ENCODE data around the gene SLC35B2. TPM values are rescaled to one million over a fixed set of nuclear protein-coding genes. Genes with fewer than 3 reads are reported as not detected.

The SLC35B2 gene
- total RNA-seq, 1 donor from 2014 or later: 64.3 TPM

- DNase-seq (ENCODE audit: low read depth): peak; percentile 88
These were observed 35.9 kb downstream of the SLC35B2 start for GRCh38 chr6:44221291-44221960.

GRCh38 chr6:44220913-44221290 is 36.4 kb downstream of the SLC35B2 start:
- no peak for DNase-seq (ENCODE audit: low read depth)

GRCh38 chr6:44219815-44220784 is 37.2 kb downstream of the SLC35B2 start:
- DNase-seq (ENCODE audit: low read depth): no peak

GRCh38 chr6:44219053-44219814 is 38.1 kb downstream of the SLC35B2 start:
- DNase-seq (ENCODE audit: low read depth): peak; percentile 44

- DNase-seq (ENCODE audit: low read depth): peak; percentile 59
These were observed 39.8 kb downstream of the SLC35B2 start for GRCh38 chr6:44217332-44218143.

GRCh38 chr6:44216677-44217331 is 40.5 kb downstream of the SLC35B2 start, which contains the start of gene MYMX:
Gene MYMX, plus strand, starts transcription at chr6:44216926. Its CDS starts 546 bp downstream, at chr6:44217472.
- no peak for DNase-seq (ENCODE audit: low read depth)

GRCh38 chr6:44214307-44214706 is 43.0 kb downstream of the SLC35B2 start:
- no peak for DNase-seq (ENCODE audit: low read depth)

- no peak for DNase-seq (ENCODE audit: low read depth)
These were observed 46.0 kb downstream of the SLC35B2 start for GRCh38 chr6:44211284-44211683.

- DNase-seq (ENCODE audit: low read depth): no peak
These were observed 49.4 kb downstream of the SLC35B2 start for GRCh38 chr6:44207966-44208365.

Other genes starting within 250 kb of the SLC35B2 start
- gene MRPL14, start 130.1 kb downstream of the SLC35B2 start, total RNA-seq: 44.9 and 167 TPM in 2 replicates
- gene TMEM63B, start 130.0 kb downstream of the SLC35B2 start, total RNA-seq: 59.6 and 112 TPM in 2 replicates
- not detected in 2 replicates for gene CAPN11, start 98.7 kb downstream of the SLC35B2 start, total RNA-seq
- gene MYMX, start 40.6 kb downstream of the SLC35B2 start, total RNA-seq: not detected in 2 replicates
- gene SLC29A1, start 33.9 kb downstream of the SLC35B2 start, total RNA-seq: 15.1 and 15.3 TPM in 2 replicates
- gene HSP90AB1, start 10.4 kb downstream of the SLC35B2 start, total RNA-seq: 759 and 823 TPM in 2 replicates
- 17.6 and 28.1 TPM in 2 replicates for gene NFKBIE, start 8.0 kb upstream of the SLC35B2 start, total RNA-seq
- not detected in 2 replicates for gene TMEM151B, start 12.9 kb upstream of the SLC35B2 start, total RNA-seq
- 8.2 and 15.5 TPM in 2 replicates for gene AARS2, start 55.8 kb upstream of the SLC35B2 start, total RNA-seq
- not detected in 2 replicates for gene SPATS1, start 85.1 kb upstream of the SLC35B2 start, total RNA-seq
- gene CDC5L, start 130.2 kb upstream of the SLC35B2 start, total RNA-seq: 23.6 and 27.3 TPM in 2 replicates